Measurements from ENCODE around the gene NSL1.

The NSL1 gene

GRCh38 chr1:212688341-212689047, 103.1 kb downstream of the NSL1 start:
- H3K79me2 ChIP-seq (ENCODE audit: insufficient read depth, low read length), result no peaks in the 10 kb centered on the region
- peaks cover 2% of the 10 kb centered on the region; the same call in 1 of the 2 replicates for H3K4me1 ChIP-seq (ENCODE audit: insufficient read depth, low read length)
- no peaks in the 10 kb centered on the region for H3K36me3 ChIP-seq (ENCODE audit: insufficient read depth, low read length)
- ATAC-seq (ENCODE audit: insufficient read depth, low read depth) (no peak), DNase-seq (no peak)
- H3K4me2 ChIP-seq (ENCODE audit: insufficient read depth, low read length), result no peak overlapping the region
- no peak overlapping the region for H3K9ac ChIP-seq (ENCODE audit: low read depth, low read length)
- no peak overlapping the region for H3K27ac ChIP-seq (ENCODE audit: low read length)
- H3K9me3 ChIP-seq (ENCODE audit: insufficient read depth, low read length, severe bottlenecking), result no peaks in the 10 kb centered on the region
- no peak for TF ChIP-seq CTCF (IDR thresholded peaks at IDR 0.05; ENCODE audit: borderline replicate concordance, extremely low read depth, low read length, poor library complexity, severe bottlenecking)
- no peak for TF ChIP-seq EZH2 (IDR thresholded peaks at IDR 0.05; ENCODE audit: borderline replicate concordance, low read depth, low read length, severe bottlenecking)
- H3K4me3 ChIP-seq (ENCODE audit: low read depth in 1 of 2, low read length in 2 of 2), result no peak overlapping the region
- no peak overlapping the region for H2AFZ ChIP-seq (ENCODE audit: low read depth, low read length)
- H3K27me3 ChIP-seq (ENCODE audit: insufficient read depth, low read length, poor library complexity), result no peaks in the 10 kb centered on the region
- H4K20me1 ChIP-seq (ENCODE audit: insufficient read depth, low read length), result no peaks in the 10 kb centered on the region

- H3K27me3 ChIP-seq (ENCODE audit: insufficient read depth, low read length, poor library complexity), result no peaks in the 10 kb centered on the region
- no peaks in the 10 kb centered on the region for H3K36me3 ChIP-seq (ENCODE audit: insufficient read depth, low read length)
- no peak overlapping the region for H3K4me2 ChIP-seq (ENCODE audit: insufficient read depth, low read length)
- H3K79me2 ChIP-seq (ENCODE audit: insufficient read depth, low read length), result no peaks in the 10 kb centered on the region
- DNase-seq (no peak), ATAC-seq (ENCODE audit: insufficient read depth, low read depth) (no peak)
- no peaks in the 10 kb centered on the region for H4K20me1 ChIP-seq (ENCODE audit: insufficient read depth, low read length)
- H2AFZ ChIP-seq (ENCODE audit: low read depth, low read length), result no peak overlapping the region
- no peaks in the 10 kb centered on the region for H3K9me3 ChIP-seq (ENCODE audit: insufficient read depth, low read length, severe bottlenecking)
- no peak overlapping the region for H3K4me3 ChIP-seq (ENCODE audit: low read depth in 1 of 2, low read length in 2 of 2)
- H3K4me1 ChIP-seq (ENCODE audit: insufficient read depth, low read length), result peaks cover 9% of the 10 kb centered on the region; the same call in 1 of the 2 replicates
- H3K9ac ChIP-seq (ENCODE audit: low read depth, low read length), result no peak overlapping the region
- no peak overlapping the region for H3K27ac ChIP-seq (ENCODE audit: low read length)
- TF ChIP-seq EZH2 (IDR thresholded peaks at IDR 0.05; ENCODE audit: borderline replicate concordance, low read depth, low read length, severe bottlenecking), result no peak
- TF ChIP-seq CTCF (IDR thresholded peaks at IDR 0.05; ENCODE audit: borderline replicate concordance, extremely low read depth, low read length, poor library complexity, severe bottlenecking), result no peak
These were observed 103.8 kb downstream of the NSL1 start for GRCh38 chr1:212687811-212688210.

- ATAC-seq (ENCODE audit: insufficient read depth, low read depth) (no peak), DNase-seq (no peak)
- no peak overlapping the region for H2AFZ ChIP-seq (ENCODE audit: low read depth, low read length)
- no peaks in the 10 kb centered on the region for H3K79me2 ChIP-seq (ENCODE audit: insufficient read depth, low read length)
- no peaks in the 10 kb centered on the region for H3K36me3 ChIP-seq (ENCODE audit: insufficient read depth, low read length)
- H3K4me1 ChIP-seq (ENCODE audit: insufficient read depth, low read length), result peaks cover 9% of the 10 kb centered on the region; the same call in 1 of the 2 replicates
- no peak overlapping the region for H3K9ac ChIP-seq (ENCODE audit: low read depth, low read length)
- H3K27me3 ChIP-seq (ENCODE audit: insufficient read depth, low read length, poor library complexity), result no peaks in the 10 kb centered on the region
- H3K27ac ChIP-seq (ENCODE audit: low read length), result no peak overlapping the region
- no peak overlapping the region for H3K4me2 ChIP-seq (ENCODE audit: insufficient read depth, low read length)
- no peaks in the 10 kb centered on the region for H3K9me3 ChIP-seq (ENCODE audit: insufficient read depth, low read length, severe bottlenecking)
- no peaks in the 10 kb centered on the region for H4K20me1 ChIP-seq (ENCODE audit: insufficient read depth, low read length)
- no peak overlapping the region for H3K4me3 ChIP-seq (ENCODE audit: low read depth in 1 of 2, low read length in 2 of 2)
- TF ChIP-seq CTCF (IDR thresholded peaks at IDR 0.05; ENCODE audit: borderline replicate concordance, extremely low read depth, low read length, poor library complexity, severe bottlenecking), result no peak
- no peak for TF ChIP-seq EZH2 (IDR thresholded peaks at IDR 0.05; ENCODE audit: borderline replicate concordance, low read depth, low read length, severe bottlenecking)
These were observed 105.0 kb downstream of the NSL1 start for GRCh38 chr1:212686591-212686990.
